ENCODE data around the gene C3orf18. TPM values are rescaled to one million over a fixed set of nuclear protein-coding genes. Genes with fewer than 3 reads are reported as not detected.

Gene C3orf18
- total and polyA plus RNA-seq, 10 of the 15 experiments (the other 5 are each of a cell fraction or from before 2014, with no cell fraction given), result 0.06 to 3.2 (median 0.66) TPM

GRCh38 chr3:50609763-50610085 is 42.2 kb upstream of the C3orf18 start (continued):
- TF ChIP-seq RELA (IDR thresholded peaks at IDR 0.05; ENCODE audit: borderline replicate concordance, partially characterized antibody) (no peak), CTCF (IDR thresholded peaks at IDR 0.05 in 2 of 3, conservative IDR thresholded peaks at IDR 0.05 in 1 of 3; ENCODE audit: control insufficient read depth in 2 of 3, extremely low read depth in 1 of 3, insufficient read depth in 1 of 3, low read depth in 3 of 3, low read length in 3 of 3) (no peak), POLR2AphosphoS5 (IDR thresholded peaks at IDR 0.05; ENCODE audit: low read length) (no peak), DPF2 (IDR thresholded peaks at IDR 0.05) (no peak), PML (IDR thresholded peaks at IDR 0.05; ENCODE audit: low read length) (no peak)

GRCh38 chr3:50609071-50609762 is 41.7 kb upstream of the C3orf18 start:
- Histone ChIP-seq H3K4me2 (ENCODE audit: control insufficient read depth, insufficient read depth) (no peak overlapping the region), H3K36me3 (ENCODE audit: control insufficient read depth in 2 of 2, insufficient read depth in 2 of 2, low read length in 1 of 2) (no peaks in the 10 kb centered on the region), H3K4me3 (no peak overlapping the region), H3K79me2 (ENCODE audit: control insufficient read depth, insufficient read depth, low read length) (no peaks in the 10 kb centered on the region), H3K9me3 (replicated peaks; ENCODE audit: control insufficient read depth, insufficient read depth, low read length) (no peaks in the 10 kb centered on the region), H4K20me1 (ENCODE audit: control insufficient read depth, insufficient read depth) (no peaks in the 10 kb centered on the region), H3K27ac (ENCODE audit: control insufficient read depth, insufficient read depth) (no peak overlapping the region), H3K27me3 (replicated peaks in 1 of 2; ENCODE audit: control insufficient read depth in 2 of 2, insufficient read depth in 2 of 2, low read length in 1 of 2) (no peaks in the 10 kb centered on the region), H3K4me1 (ENCODE audit: control insufficient read depth, insufficient read depth, low read length) (peaks cover 21% of the 10 kb centered on the region), H2AFZ (ENCODE audit: control insufficient read depth, low read depth, low read length) (no peak overlapping the region), H3K9ac (ENCODE audit: control insufficient read depth, insufficient read depth, low read length) (no peak overlapping the region)
- no TSS peak for BruUV-seq (replicated peaks)
- ChIA-PET SMC1A (ENCODE audit: uncharacterized antibody, unreplicated experiment) (interaction anchor here (0.6 to 11.4 kb wide), 7 partner anchors 8 to 255 kb away, joined by 3 to 186 read pairs (median 5); partner anchors contain the start of gene HEMK1), CTCF (interaction anchor here (0.9 to 13.9 kb wide), 6 partner anchors 8 to 317 kb away, joined by 3 to 410 read pairs (median 10); partner anchors contain the start of genes HEMK1 and IFRD2), RAD21 (ENCODE audit: unreplicated experiment) (interaction anchor here (1.1 to 12.9 kb wide), 4 partner anchors 7 to 42 kb away, joined by 3 to 244 read pairs (median 75); partner anchors contain the start of genes C3orf18 and HEMK1), POLR2A (interaction anchor here (0.9 to 5.0 kb wide), 2 partner anchors 20 to 42 kb away, joined by 3 to 54 read pairs; partner anchors contain the start of gene C3orf18)
- DNase-seq (ENCODE audit: low read depth, low spot score) (no peak), FAIRE-seq (no peak), ATAC-seq (no peak)
- intact Hi-C loops (cut with micrococcal nuclease; ENCODE audit: unreplicated experiment) (no loop called here), in situ Hi-C loops (cut with MboI) (loop anchor here (25.0 kb wide), 1 partner anchor 1078 kb away; no protein-coding TSS in a partner anchor)
- TF ChIP-seq FOS (IDR thresholded peaks at IDR 0.05; ENCODE audit: borderline replicate concordance, extremely low read depth, insufficient read length) (no peak), ZSCAN29 (IDR thresholded peaks at IDR 0.05) (no peak), RB1 (IDR thresholded peaks at IDR 0.05; ENCODE audit: borderline replicate concordance) (no peak), NR2F1 (conservative IDR thresholded peaks at IDR 0.05) (no peak), BACH1 (IDR thresholded peaks at IDR 0.05; ENCODE audit: borderline replicate concordance) (no peak), BRCA1 (IDR thresholded peaks at IDR 0.05; ENCODE audit: low read depth, low read length) (no peak), SREBF2 (IDR thresholded peaks at IDR 0.05; ENCODE audit: low read length) (no peak)
- 44% methylated on average over 5 of the region's 5 CpGs for WGBS (ENCODE audit: insufficient coverage, insufficient replicate concordance, low lambda C conversion rate, missing lambda C conversion rate)
